Sigmoid colon (tissue), 4 donors: Measurements from ENCODE around the gene CYFIP2.

Source experiments
- CTCF ChIP-seq, 4 experiments: fragments of 450-650 bp in 3 of 4; fragments of 200-600 bp in 1 of 4; IDR thresholded peaks; one replicate each; pipeline ENCODE4 v1.5.1; 2016 to 2019; ENCODE audit warnings: antibody characterized with exemption in 4 of 4, mild to moderate bottlenecking in 3 of 4, moderate library complexity in 2 of 4
- POLR2A ChIP-seq, 2 donors: fragments of 450-650 bp; IDR thresholded peaks; one replicate each; pipeline ENCODE4 v1.6.1; 2016; ENCODE audit warnings: antibody characterized with exemption in 2 of 2, mild to moderate bottlenecking in 2 of 2, moderate library complexity in 2 of 2
- POLR2AphosphoS5 ChIP-seq, 4 donors: sonication (generic); formaldehyde crosslinking; IDR thresholded peaks; one replicate each; pipeline ENCODE4 v1.6.1; 2017; ENCODE audit warnings: antibody characterized with exemption in 4 of 4

- TF ChIP-seq POLR2AphosphoS5 (IDR thresholded peaks at IDR 0.05) (no peak), POLR2A (IDR thresholded peaks at IDR 0.05) (no peak), CTCF (IDR thresholded peaks at IDR 0.05) (no peak)
Measured at GRCh38 chr5:157351802-157352092, 85.8 kb downstream of the CYFIP2 start.
